ENCODE data around the gene TRIM62.

- TF ChIP-seq CTCF (conservative IDR thresholded peaks at IDR 0.05; ENCODE audit: low read depth, low read length) (no peak), EZH2 (IDR thresholded peaks at IDR 0.05; ENCODE audit: borderline replicate concordance, low read depth, low read length, poor library complexity, severe bottlenecking) (no peak)
Measured at GRCh38 chr1:33176887-33177286, 5.0 kb downstream of the TRIM62 start.

All from A673 (cell line).